Keratinocyte (primary cell): ENCODE data around the gene FIP1L1. TPM values are rescaled to one million over a fixed set of nuclear protein-coding genes. Genes with fewer than 3 reads are reported as not detected.

Source experiments
- DNase-seq: peaks from one replicate; pipeline ENCODE4 v3.0.0-alpha.2; 2011; ENCODE audit warnings: low read depth, missing footprints, low spot score
- FAIRE-seq: peaks from 2 replicates; lab custom pipeline; 2011; peaks lifted over from hg19 to GRCh38; lab: Jason Lieb, UNC
- H2AFZ ChIP-seq: 2 replicates; pipeline ENCODE4 v1.6.0; 2012; ENCODE audit warnings: low read length, control low read depth, inconsistent platforms; ENCODE audit not compliant: control insufficient read depth
- H3K27ac ChIP-seq: 2 replicates; pipeline ENCODE4 v1.5.1; 2011; ENCODE audit warnings: low read length; ENCODE audit not compliant: control insufficient read depth, insufficient read depth
- H3K27me3 ChIP-seq: 3 replicates; pipeline ENCODE4 v1.6.0; 2011; ENCODE audit warnings: low read length; ENCODE audit not compliant: control insufficient read depth, insufficient read depth; ENCODE audit errors: extremely low read depth
- H3K36me3 ChIP-seq, 2 experiments: 2 replicates in 1 of 2; 3 replicates in 1 of 2; pipeline ENCODE4 v1.5.1; 2011; ENCODE audit warnings: low read length in 2 of 2, mild to moderate bottlenecking in 1 of 2; ENCODE audit not compliant: control insufficient read depth in 2 of 2, insufficient read depth in 2 of 2; ENCODE audit errors: extremely low read depth in 1 of 2
- H3K4me1 ChIP-seq: 3 replicates; pipeline ENCODE4 v1.5.1; 2011; ENCODE audit warnings: low read length; ENCODE audit not compliant: control insufficient read depth, insufficient read depth; ENCODE audit errors: extremely low read depth
- H3K4me2 ChIP-seq: 3 replicates; pipeline ENCODE4 v1.6.0; 2011; ENCODE audit warnings: low read depth, low read length; ENCODE audit not compliant: control insufficient read depth, insufficient read depth; ENCODE audit errors: extremely low read depth
- H3K4me3 ChIP-seq, 3 experiments: fragments of 200-600 bp in 1 of 3; sonication (generic) in 1 of 3; 2 replicates in 2 of 3; 3 replicates in 1 of 3; pipeline ENCODE4 v1.5.1; 2011 to 2016; ENCODE audit warnings: low read length in 3 of 3, mild to moderate bottlenecking in 3 of 3, control low read depth in 2 of 3, inconsistent platforms in 1 of 3, low read depth in 1 of 3, mixed read lengths in 1 of 3, mixed run types in 1 of 3, moderate library complexity in 1 of 3; ENCODE audit not compliant: control insufficient read depth in 2 of 3, insufficient read depth in 2 of 3; ENCODE audit errors: extremely low read depth in 1 of 3
- H3K79me2 ChIP-seq: 2 replicates; pipeline ENCODE4 v1.6.0; 2012; ENCODE audit warnings: low read length; ENCODE audit not compliant: control insufficient read depth, insufficient read depth
- H3K9ac ChIP-seq: 3 replicates; pipeline ENCODE4 v1.6.0; 2011; ENCODE audit warnings: low read length; ENCODE audit not compliant: control insufficient read depth, insufficient read depth; ENCODE audit errors: extremely low read depth
- H3K9me1 ChIP-seq: 3 replicates; pipeline ENCODE4 v1.6.0; 2011; ENCODE audit warnings: low read length; ENCODE audit not compliant: control insufficient read depth, insufficient read depth; ENCODE audit errors: extremely low read depth
- H3K9me3 ChIP-seq: 2 replicates; pipeline ENCODE4 v1.5.1; 2012; ENCODE audit warnings: low read depth, low read length; ENCODE audit not compliant: control insufficient read depth
- H4K20me1 ChIP-seq: 3 replicates; pipeline ENCODE4 v1.6.0; 2011; ENCODE audit warnings: low read length; ENCODE audit not compliant: control insufficient read depth, insufficient read depth; ENCODE audit errors: extremely low read depth
- EZH2 ChIP-seq: IDR thresholded peaks from one replicate; pipeline ENCODE4 v1.6.1; 2012; ENCODE audit warnings: inconsistent platforms, mild to moderate bottlenecking, low read length, moderate library complexity
- dilution Hi-C: fragments of 300-500 bp; cut with MboI; formaldehyde crosslinking; loops from one replicate; pipeline ENCODE4 v1.7.0; 2020; ENCODE audit warnings: low sequenced_read_pairs; ENCODE audit not compliant: extremely low pct_ligation_motif_present
- polyA plus RNA-seq, 5 experiments: library from polyadenylated mRNA; depleted of rRNA in 3 of 5; stranded (reverse) in 3 of 5; stranded (forward) in 1 of 5; unstranded in 1 of 5; fragments of >200 nt; gene quantifications; 1 replicate in 1 of 5; 2 replicates in 3 of 5; 3 replicates in 1 of 5; pipeline versions ENCODE4 v1.2.1 to v1.2.3, GENCODE V29; 2011 to 2012; ENCODE audit warnings: missing spikeins in 2 of 5, low read depth in 1 of 5, low replicate concordance in 1 of 5
- TF ChIP-seq, protein P1 (sequence below), 3 experiments: IDR thresholded peaks in 1 of 3; conservative IDR thresholded peaks in 1 of 3; optimal IDR thresholded peaks in 1 of 3; 2 replicates in 2 of 3; 3 replicates in 1 of 3; pipeline versions ENCODE3 to v1.5.1; 2011; ENCODE audit warnings: low read length in 3 of 3, mild to moderate bottlenecking in 3 of 3, moderate library complexity in 2 of 3, control low read depth in 1 of 3, inconsistent platforms in 1 of 3; ENCODE audit not compliant: insufficient read depth in 2 of 3; ENCODE audit errors: extremely low read depth in 1 of 3

FIP1L1 gene
- polyA plus RNA-seq, 1 donor (not counting 4 experiments of a cell fraction or from before 2014, with no cell fraction given), result 36.7 TPM

GRCh38 chr4:53371843-53372521, 5.5 kb upstream of the FIP1L1 start:
- H3K4me1 ChIP-seq, result no peaks in the 10 kb centered on the region
- H3K9me1 ChIP-seq, result no peaks in the 10 kb centered on the region
- dilution Hi-C loops, result no loop called here
- FAIRE-seq (no peak), DNase-seq (no peak)
- no peaks in the 10 kb centered on the region for H3K79me2 ChIP-seq
- no peak overlapping the region for H2AFZ ChIP-seq
- H3K36me3 ChIP-seq, result no peaks in the 10 kb centered on the region
- no peak overlapping the region for H3K27ac ChIP-seq
- H3K9ac ChIP-seq, result no peak overlapping the region
- H3K4me3 ChIP-seq, result no peak overlapping the region
- no peaks in the 10 kb centered on the region for H3K27me3 ChIP-seq
- TF ChIP-seq, protein P1, sequence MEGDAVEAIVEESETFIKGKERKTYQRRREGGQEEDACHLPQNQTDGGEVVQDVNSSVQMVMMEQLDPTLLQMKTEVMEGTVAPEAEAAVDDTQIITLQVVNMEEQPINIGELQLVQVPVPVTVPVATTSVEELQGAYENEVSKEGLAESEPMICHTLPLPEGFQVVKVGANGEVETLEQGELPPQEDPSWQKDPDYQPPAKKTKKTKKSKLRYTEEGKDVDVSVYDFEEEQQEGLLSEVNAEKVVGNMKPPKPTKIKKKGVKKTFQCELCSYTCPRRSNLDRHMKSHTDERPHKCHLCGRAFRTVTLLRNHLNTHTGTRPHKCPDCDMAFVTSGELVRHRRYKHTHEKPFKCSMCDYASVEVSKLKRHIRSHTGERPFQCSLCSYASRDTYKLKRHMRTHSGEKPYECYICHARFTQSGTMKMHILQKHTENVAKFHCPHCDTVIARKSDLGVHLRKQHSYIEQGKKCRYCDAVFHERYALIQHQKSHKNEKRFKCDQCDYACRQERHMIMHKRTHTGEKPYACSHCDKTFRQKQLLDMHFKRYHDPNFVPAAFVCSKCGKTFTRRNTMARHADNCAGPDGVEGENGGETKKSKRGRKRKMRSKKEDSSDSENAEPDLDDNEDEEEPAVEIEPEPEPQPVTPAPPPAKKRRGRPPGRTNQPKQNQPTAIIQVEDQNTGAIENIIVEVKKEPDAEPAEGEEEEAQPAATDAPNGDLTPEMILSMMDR (optimal IDR thresholded peaks at IDR 0.05 in 1 of 3, IDR thresholded peaks at IDR 0.05 in 1 of 3, conservative IDR thresholded peaks at IDR 0.05 in 1 of 3; ENCODE audit: extremely low read depth in 1 of 3, insufficient read depth in 2 of 3, low read length in 3 of 3), result no peak
- no peak for TF ChIP-seq EZH2
- H4K20me1 ChIP-seq, result no peaks in the 10 kb centered on the region
- H3K9me3 ChIP-seq, result no peaks in the 10 kb centered on the region
- H3K4me2 ChIP-seq, result no peak overlapping the region

DNA sequence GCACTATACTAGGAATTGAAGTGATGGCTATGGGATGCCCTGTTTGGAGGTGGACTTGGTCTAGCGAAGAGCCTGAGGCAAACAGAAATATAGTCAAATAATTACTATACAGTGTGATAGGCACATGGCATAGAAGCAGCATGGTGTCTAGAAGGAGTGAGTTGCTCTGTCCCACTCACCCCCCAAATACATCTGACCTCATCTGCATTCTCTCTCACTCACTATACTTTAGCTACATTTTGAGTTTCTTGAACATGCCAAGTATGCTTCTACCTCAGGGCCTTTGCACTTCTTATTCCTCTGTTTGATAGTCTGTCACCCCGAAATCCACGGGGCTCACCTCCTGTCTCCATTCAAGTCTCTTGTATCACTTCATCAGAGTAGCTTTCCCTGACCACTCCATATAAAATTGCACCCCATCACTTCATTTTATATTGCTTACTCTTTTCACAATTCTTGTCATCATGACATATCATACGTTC, 2.6 kb upstream of the FIP1L1 start:
- FAIRE-seq (no peak), DNase-seq (no peak)
- H3K4me1 ChIP-seq, result peaks cover 8% of the 10 kb centered on the region
- H3K9ac ChIP-seq, result no peak overlapping the region
- no peaks in the 10 kb centered on the region for H3K9me1 ChIP-seq
- no peak overlapping the region for H3K4me3 ChIP-seq
- H3K36me3 ChIP-seq, result no peaks in the 10 kb centered on the region
- no peak overlapping the region for H3K27ac ChIP-seq
- no peak for TF ChIP-seq EZH2
- TF ChIP-seq, protein P1 (optimal IDR thresholded peaks at IDR 0.05 in 1 of 3, IDR thresholded peaks at IDR 0.05 in 1 of 3, conservative IDR thresholded peaks at IDR 0.05 in 1 of 3; ENCODE audit: extremely low read depth in 1 of 3, insufficient read depth in 2 of 3, low read length in 3 of 3), result no peak
- dilution Hi-C loops, result no loop called here
- peaks cover 23% of the 10 kb centered on the region for H3K79me2 ChIP-seq
- no peaks in the 10 kb centered on the region for H3K9me3 ChIP-seq
- H3K4me2 ChIP-seq, result no peak overlapping the region
- H2AFZ ChIP-seq, result no peak overlapping the region
- no peaks in the 10 kb centered on the region for H3K27me3 ChIP-seq
- no peaks in the 10 kb centered on the region for H4K20me1 ChIP-seq
